Hepatocyte (in vitro differentiated cells): ENCODE measurements around the gene PIK3R2.

Source experiments
- EZH2 ChIP-seq: fragments of 200-600 bp; sonication (generic); IDR thresholded peaks from 2 replicates; pipeline ENCODE4 v1.6.1; 2016; ENCODE audit warnings: antibody characterized with exemption, mild to moderate bottlenecking, borderline replicate concordance
- TF ChIP-seq, protein P1 (sequence below): fragments of 200-600 bp; sonication (generic); IDR thresholded peaks from 2 replicates; pipeline ENCODE4 v1.5.1; 2016; ENCODE audit warnings: antibody characterized with exemption, mild to moderate bottlenecking; ENCODE audit not compliant: poor library complexity

DNA sequence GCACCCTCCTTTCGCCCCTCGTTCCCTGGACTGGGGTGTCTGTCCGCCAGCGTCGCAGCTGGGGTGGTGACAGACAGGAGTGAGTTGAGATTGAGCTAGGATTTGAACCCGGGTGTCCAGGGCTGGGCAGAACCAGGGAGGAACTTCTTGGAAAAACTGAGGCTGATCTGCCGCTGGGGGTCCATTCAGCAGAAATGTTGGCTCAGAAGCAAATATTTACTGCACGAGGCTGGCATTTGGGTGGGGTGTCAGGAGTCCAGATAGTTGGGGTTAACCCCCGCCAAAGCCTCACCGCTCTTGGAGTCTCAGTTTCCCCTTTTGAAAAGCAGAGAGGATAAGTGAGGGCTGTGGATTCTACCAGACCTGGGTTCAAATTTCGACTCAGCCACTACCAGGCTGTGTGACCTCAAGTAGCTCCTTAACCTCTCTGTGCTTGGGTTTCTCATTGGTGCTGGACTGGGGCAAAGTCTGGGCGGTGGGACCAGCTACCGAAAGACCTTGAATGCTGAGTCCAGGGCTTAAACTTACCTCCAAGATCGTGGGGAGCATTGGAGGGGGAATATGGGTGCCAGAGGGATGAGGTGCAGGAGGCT lies 34.4 kb upstream of the PIK3R2 start:
- TF ChIP-seq, protein P1, sequence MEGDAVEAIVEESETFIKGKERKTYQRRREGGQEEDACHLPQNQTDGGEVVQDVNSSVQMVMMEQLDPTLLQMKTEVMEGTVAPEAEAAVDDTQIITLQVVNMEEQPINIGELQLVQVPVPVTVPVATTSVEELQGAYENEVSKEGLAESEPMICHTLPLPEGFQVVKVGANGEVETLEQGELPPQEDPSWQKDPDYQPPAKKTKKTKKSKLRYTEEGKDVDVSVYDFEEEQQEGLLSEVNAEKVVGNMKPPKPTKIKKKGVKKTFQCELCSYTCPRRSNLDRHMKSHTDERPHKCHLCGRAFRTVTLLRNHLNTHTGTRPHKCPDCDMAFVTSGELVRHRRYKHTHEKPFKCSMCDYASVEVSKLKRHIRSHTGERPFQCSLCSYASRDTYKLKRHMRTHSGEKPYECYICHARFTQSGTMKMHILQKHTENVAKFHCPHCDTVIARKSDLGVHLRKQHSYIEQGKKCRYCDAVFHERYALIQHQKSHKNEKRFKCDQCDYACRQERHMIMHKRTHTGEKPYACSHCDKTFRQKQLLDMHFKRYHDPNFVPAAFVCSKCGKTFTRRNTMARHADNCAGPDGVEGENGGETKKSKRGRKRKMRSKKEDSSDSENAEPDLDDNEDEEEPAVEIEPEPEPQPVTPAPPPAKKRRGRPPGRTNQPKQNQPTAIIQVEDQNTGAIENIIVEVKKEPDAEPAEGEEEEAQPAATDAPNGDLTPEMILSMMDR, result no peak
- no peak for TF ChIP-seq EZH2
